Mucosa of stomach (tissue), 1 donor: ENCODE results near the gene MAFG.

Source experiments
- H3K27me3 ChIP-seq: one replicate; pipeline ENCODE4 v1.7.0; 2013; ENCODE audit warnings: mild to moderate bottlenecking, low read length; ENCODE audit not compliant: control insufficient read depth, insufficient read depth
- H3K36me3 ChIP-seq: one replicate; pipeline ENCODE4 v1.7.0; 2013; ENCODE audit warnings: low read length; ENCODE audit not compliant: control insufficient read depth, insufficient read depth
- H3K4me1 ChIP-seq: one replicate; pipeline ENCODE4 v1.7.0; 2013; ENCODE audit warnings: mild to moderate bottlenecking, low read length; ENCODE audit not compliant: control insufficient read depth, insufficient read depth
- H3K4me3 ChIP-seq: one replicate; pipeline ENCODE4 v1.7.0; 2013; ENCODE audit warnings: low read length
- H3K9ac ChIP-seq: one replicate; pipeline ENCODE4 v1.7.0; 2013; ENCODE audit warnings: mild to moderate bottlenecking, low read length, moderate library complexity
- H3K9me3 ChIP-seq: one replicate; pipeline ENCODE4 v1.7.0; 2013; ENCODE audit warnings: mild to moderate bottlenecking, low read length, moderate library complexity; ENCODE audit not compliant: control insufficient read depth
- donor health status: Pancreatic carcinoma.

Gene MAFG

GRCh38 chr17:81930142-81931125, 2.9 kb upstream of the MAFG start:
- no peak overlapping the region for H3K9ac ChIP-seq
- H3K36me3 ChIP-seq = no peaks in the 10 kb centered on the region
- H3K4me3 ChIP-seq = no peak overlapping the region
- H3K4me1 ChIP-seq = peaks cover 38% of the 10 kb centered on the region
- H3K27me3 ChIP-seq = peaks cover 10% of the 10 kb centered on the region
- H3K9me3 ChIP-seq = no peaks in the 10 kb centered on the region

- Histone ChIP-seq H3K27me3 (peaks cover 10% of the 10 kb centered on the region), H3K4me1 (peaks cover 45% of the 10 kb centered on the region), H3K4me3 (no peak overlapping the region), H3K9me3 (no peaks in the 10 kb centered on the region), H3K9ac (no peak overlapping the region), H3K36me3 (no peaks in the 10 kb centered on the region)
Measured at GRCh38 chr17:81929253-81930141, 2.0 kb upstream of the MAFG start.

GRCh38 chr17:81928544-81929252, 1.2 kb upstream of the MAFG start:
- Histone ChIP-seq H3K27me3 (peaks cover 10% of the 10 kb centered on the region), H3K4me3 (peak overlapping the region; percentile 31), H3K4me1 (peaks cover 53% of the 10 kb centered on the region), H3K36me3 (no peaks in the 10 kb centered on the region), H3K9ac (peak overlapping the region; percentile 55), H3K9me3 (no peaks in the 10 kb centered on the region)

GRCh38 chr17:81927152-81927652, 333 bp downstream of the MAFG start:
- no peaks in the 10 kb centered on the region for H3K36me3 ChIP-seq
- peaks cover 63% of the 10 kb centered on the region for H3K4me1 ChIP-seq
- H3K27me3 ChIP-seq = peaks cover 10% of the 10 kb centered on the region
- peak overlapping the region; percentile 83 for H3K9ac ChIP-seq
- peak overlapping the region; percentile 80 for H3K4me3 ChIP-seq
- H3K9me3 ChIP-seq = no peaks in the 10 kb centered on the region

- Histone ChIP-seq H3K4me3 (peak overlapping the region; percentile 80), H3K9me3 (no peaks in the 10 kb centered on the region), H3K27me3 (peaks cover 10% of the 10 kb centered on the region), H3K36me3 (no peaks in the 10 kb centered on the region), H3K4me1 (peaks cover 62% of the 10 kb centered on the region), H3K9ac (peak overlapping the region; percentile 83)
Measured at GRCh38 chr17:81926451-81927151, 934 bp downstream of the MAFG start.

- Histone ChIP-seq H3K36me3 (no peaks in the 10 kb centered on the region), H3K9ac (peak overlapping the region; percentile 83), H3K27me3 (peaks cover 10% of the 10 kb centered on the region), H3K4me3 (peak overlapping the region; percentile 80), H3K4me1 (peaks cover 62% of the 10 kb centered on the region), H3K9me3 (no peaks in the 10 kb centered on the region)
Measured at GRCh38 chr17:81925860-81926450, 1.6 kb downstream of the MAFG start.

- Histone ChIP-seq H3K4me3 (no peak overlapping the region), H3K36me3 (peaks cover 8% of the 10 kb centered on the region), H3K9me3 (no peaks in the 10 kb centered on the region), H3K9ac (no peak overlapping the region), H3K27me3 (peaks cover 10% of the 10 kb centered on the region), H3K4me1 (peaks cover 73% of the 10 kb centered on the region)
Measured at GRCh38 chr17:81924557-81925532, 2.7 kb downstream of the MAFG start.

- Histone ChIP-seq H3K36me3 (peaks cover 8% of the 10 kb centered on the region), H3K27me3 (peaks cover 6% of the 10 kb centered on the region), H3K9ac (peak overlapping the region; percentile 60), H3K4me1 (peaks cover 80% of the 10 kb centered on the region), H3K4me3 (no peak overlapping the region), H3K9me3 (no peaks in the 10 kb centered on the region)
Measured at GRCh38 chr17:81923302-81924260, 4.0 kb downstream of the MAFG start.

GRCh38 chr17:81922566-81923301, 4.8 kb downstream of the MAFG start:
- H3K4me3 ChIP-seq = no peak overlapping the region

More at GRCh38 chr17:81922566-81923301, 4.8 kb downstream of the MAFG start:
- Histone ChIP-seq H3K27me3 (no peaks in the 10 kb centered on the region), H3K9me3 (no peaks in the 10 kb centered on the region), H3K36me3 (peaks cover 8% of the 10 kb centered on the region), H3K9ac (no peak overlapping the region), H3K4me1 (peaks cover 76% of the 10 kb centered on the region)
